Panc1 (cell line): Measurements from ENCODE around the gene ALDH16A1.

Experiments used
- CTCF ChIP-seq: fragments of 450-650 bp; IDR thresholded peaks from 2 replicates; pipeline ENCODE4 v1.5.1; 2017; ENCODE audit warnings: mild to moderate bottlenecking
- POLR2AphosphoS5 ChIP-seq: IDR thresholded peaks from 2 replicates; pipeline ENCODE4 v1.6.1; 2012; ENCODE audit warnings: mild to moderate bottlenecking, low read depth, low read length, moderate library complexity
- SIN3A ChIP-seq: IDR thresholded peaks from 2 replicates; pipeline ENCODE4 v1.6.1; 2012; ENCODE audit warnings: low read depth, mild to moderate bottlenecking, low read length, moderate library complexity, borderline replicate concordance; ENCODE audit not compliant: insufficient read depth

GRCh38 chr19:49415102-49415809 lies 37.8 kb upstream of the ALDH16A1 start:
- no peak for TF ChIP-seq CTCF
- TF ChIP-seq POLR2AphosphoS5: no peak
- no peak for TF ChIP-seq SIN3A
